GM19324 (cell line): ENCODE data around the gene GLI3.

Experiments used
- ATAC-seq: cut with Tn5 transposase; IDR thresholded peaks from one replicate; pipeline ENCODE4 v1.9.1; 2021; ENCODE audit warnings: mild to moderate bottlenecking, moderate library complexity; ENCODE audit not compliant: unreplicated experiment, low FRiP score

The GLI3 gene

GRCh38 chr7:42236976-42237810, at the start of gene GLI3:
Gene GLI3 (minus strand): TSS chr7:42237209. CDS start chr7:42223253, 13,956 bp downstream.
- no peak for ATAC-seq

- ATAC-seq, result no peak
Observed at GRCh38 chr7:42285383-42285824, 48.4 kb upstream of the GLI3 start.

- ATAC-seq, result no peak
Observed at GRCh38 chr7:42283553-42283952, 46.5 kb upstream of the GLI3 start.

GRCh38 chr7:42278344-42278743, 41.3 kb upstream of the GLI3 start:
- ATAC-seq, result no peak

GRCh38 chr7:42274053-42274452, 37.0 kb upstream of the GLI3 start:
- no peak for ATAC-seq

GRCh38 chr7:42272793-42273665, 36.0 kb upstream of the GLI3 start:
- no peak for ATAC-seq

- no peak for ATAC-seq
Observed at GRCh38 chr7:42269161-42269560, 32.2 kb upstream of the GLI3 start.

GRCh38 chr7:42264702-42265101, 27.7 kb upstream of the GLI3 start:
- no peak for ATAC-seq

- no peak for ATAC-seq
Observed at GRCh38 chr7:42263971-42264370, 27.0 kb upstream of the GLI3 start.

GRCh38 chr7:42262964-42263363, 26.0 kb upstream of the GLI3 start:
- ATAC-seq, result no peak

- no peak for ATAC-seq
Observed at GRCh38 chr7:42254217-42254616, 17.2 kb upstream of the GLI3 start.

- ATAC-seq, result no peak
Observed at GRCh38 chr7:42253316-42253715, 16.3 kb upstream of the GLI3 start.

- ATAC-seq, result no peak
Observed at GRCh38 chr7:42250411-42250810, 13.4 kb upstream of the GLI3 start.

GRCh38 chr7:42248579-42248978, 11.6 kb upstream of the GLI3 start:
- ATAC-seq, result no peak

GRCh38 chr7:42247301-42247700, 10.3 kb upstream of the GLI3 start:
- ATAC-seq, result no peak

- ATAC-seq, result no peak
Observed at GRCh38 chr7:42244828-42245227, 7.8 kb upstream of the GLI3 start.

- ATAC-seq, result no peak
Observed at GRCh38 chr7:42242381-42242780, 5.4 kb upstream of the GLI3 start.

- no peak for ATAC-seq
Observed at GRCh38 chr7:42241424-42241823, 4.4 kb upstream of the GLI3 start.

GRCh38 chr7:42240416-42240815, 3.4 kb upstream of the GLI3 start:
- no peak for ATAC-seq

GRCh38 chr7:42238709-42239366, 1.8 kb upstream of the GLI3 start:
- ATAC-seq, result no peak
